NCI-H2196 treated with DMSO at 0.1 percent for 48 hours (cell line): Measurements from ENCODE around the gene NPHP4.

Source experiments
- DNase-seq: peaks from one replicate; lab custom pipeline; 2025; ENCODE audit not compliant: unreplicated experiment; lab: John Stamatoyannopoulos, UW

The NPHP4 gene

GRCh38 chr1:5819391-5820025 is 172.7 kb downstream of the NPHP4 start:
- DNase-seq, result no peak

- DNase-seq, result no peak
Measured at GRCh38 chr1:5818755-5819154, 173.5 kb downstream of the NPHP4 start.

- DNase-seq, result no peak
Measured at GRCh38 chr1:5815716-5816115, 176.5 kb downstream of the NPHP4 start.

GRCh38 chr1:5815211-5815610 is 177.0 kb downstream of the NPHP4 start:
- DNase-seq, result no peak

- no peak for DNase-seq
Measured at GRCh38 chr1:5814046-5814619, 178.1 kb downstream of the NPHP4 start.

GRCh38 chr1:5813480-5813879 is 178.7 kb downstream of the NPHP4 start:
- DNase-seq, result no peak
